IPS-11a (cell line): ENCODE data around the gene EPHB2.

Experiments
- H3K4me3 ChIP-seq: one replicate; pipeline ENCODE4 v1.5.1; 2013; ENCODE audit warnings: low read depth, low read length, control low read depth

EPHB2 gene

GRCh38 chr1:22908880-22909426 lies 198.3 kb downstream of the EPHB2 start:
- no peak overlapping the region for H3K4me3 ChIP-seq

GRCh38 chr1:22910286-22910685 lies 199.6 kb downstream of the EPHB2 start:
- H3K4me3 ChIP-seq, result no peak overlapping the region

- H3K4me3 ChIP-seq, result no peak overlapping the region
Observed at GRCh38 chr1:22910986-22911651, 200.5 kb downstream of the EPHB2 start.

- no peak overlapping the region for H3K4me3 ChIP-seq
Observed at GRCh38 chr1:22912311-22912710, 201.7 kb downstream of the EPHB2 start.

GRCh38 chr1:22913421-22914141 lies 202.9 kb downstream of the EPHB2 start:
- H3K4me3 ChIP-seq, result no peak overlapping the region

GRCh38 chr1:22914156-22914555 lies 203.5 kb downstream of the EPHB2 start:
- no peak overlapping the region for H3K4me3 ChIP-seq

- no peak overlapping the region for H3K4me3 ChIP-seq
Observed at GRCh38 chr1:22914633-22915217, 204.1 kb downstream of the EPHB2 start.

GRCh38 chr1:22915231-22915630 lies 204.6 kb downstream of the EPHB2 start:
- no peak overlapping the region for H3K4me3 ChIP-seq

- H3K4me3 ChIP-seq, result no peak overlapping the region
Observed at GRCh38 chr1:22915816-22916470, 205.3 kb downstream of the EPHB2 start.

- H3K4me3 ChIP-seq, result no peak overlapping the region
Observed at GRCh38 chr1:22916471-22916820, 205.8 kb downstream of the EPHB2 start.

GRCh38 chr1:22917989-22918388 lies 207.3 kb downstream of the EPHB2 start:
- H3K4me3 ChIP-seq, result no peak overlapping the region

GRCh38 chr1:22918644-22919043 lies 208.0 kb downstream of the EPHB2 start:
- H3K4me3 ChIP-seq, result no peak overlapping the region

- no peak overlapping the region for H3K4me3 ChIP-seq
Observed at GRCh38 chr1:22919341-22920025, 208.8 kb downstream of the EPHB2 start.

GRCh38 chr1:22920026-22920733 lies 209.5 kb downstream of the EPHB2 start:
- H3K4me3 ChIP-seq, result no peak overlapping the region

GRCh38 chr1:22920734-22921451 lies 210.3 kb downstream of the EPHB2 start:
- H3K4me3 ChIP-seq, result no peak overlapping the region

- H3K4me3 ChIP-seq, result no peak overlapping the region
Observed at GRCh38 chr1:22921452-22922126, 210.9 kb downstream of the EPHB2 start.

GRCh38 chr1:22922640-22923039 lies 212.0 kb downstream of the EPHB2 start:
- H3K4me3 ChIP-seq, result no peak overlapping the region

GRCh38 chr1:22925111-22925510 lies 214.5 kb downstream of the EPHB2 start:
- no peak overlapping the region for H3K4me3 ChIP-seq

GRCh38 chr1:22930240-22930912 lies 219.7 kb downstream of the EPHB2 start:
- H3K4me3 ChIP-seq, result no peak overlapping the region
